ENCODE data around the gene MARCHF2.

MARCHF2 gene

DNA sequence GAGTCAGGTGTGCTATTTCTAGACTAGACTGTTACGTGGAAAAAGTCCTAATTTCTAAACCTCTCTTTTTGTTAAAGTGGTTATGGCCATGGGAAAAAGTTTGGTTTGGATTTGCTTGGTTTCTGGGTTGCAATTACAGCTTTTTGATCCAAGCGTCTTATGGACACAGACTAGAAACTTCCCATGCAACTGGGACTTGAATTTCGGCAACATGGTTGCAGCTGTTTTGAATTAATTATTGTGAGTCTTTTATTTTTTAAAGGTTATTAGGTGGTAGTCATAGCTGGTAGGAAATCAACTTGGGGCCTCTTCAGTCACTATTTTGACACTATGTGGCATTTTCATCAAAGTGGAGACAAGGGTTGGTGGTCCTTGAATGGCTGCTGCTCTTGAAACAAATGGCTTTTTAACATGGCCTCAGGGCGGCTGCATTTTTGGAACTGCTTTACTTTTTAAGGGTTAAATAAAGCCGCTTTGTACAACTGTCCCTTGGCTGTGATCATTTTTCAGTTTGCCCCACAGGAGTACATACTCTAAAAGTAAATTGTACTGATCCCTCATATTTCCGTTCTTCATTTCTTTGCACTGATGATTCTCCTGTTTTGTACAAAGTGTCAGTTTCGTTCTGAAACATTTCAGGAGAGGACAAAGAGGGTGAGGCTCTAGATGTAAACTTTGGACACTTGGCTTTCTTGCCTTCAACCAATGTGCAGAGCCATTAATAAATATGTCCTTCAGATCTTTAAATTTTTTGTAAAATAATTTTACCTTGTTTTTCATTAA lies 47.6 kb downstream of the MARCHF2 start:
- DNase-seq: no peak
- Histone ChIP-seq H3K36me3 (replicated peaks) (peaks cover 42% of the 10 kb centered on the region), H3K27me3 (replicated peaks) (no peaks in the 10 kb centered on the region), H3K4me3 (ENCODE audit: low read depth, low read length) (no peak overlapping the region), H3K27ac (peak overlapping the region; percentile 84)
- TF ChIP-seq, protein P1, sequence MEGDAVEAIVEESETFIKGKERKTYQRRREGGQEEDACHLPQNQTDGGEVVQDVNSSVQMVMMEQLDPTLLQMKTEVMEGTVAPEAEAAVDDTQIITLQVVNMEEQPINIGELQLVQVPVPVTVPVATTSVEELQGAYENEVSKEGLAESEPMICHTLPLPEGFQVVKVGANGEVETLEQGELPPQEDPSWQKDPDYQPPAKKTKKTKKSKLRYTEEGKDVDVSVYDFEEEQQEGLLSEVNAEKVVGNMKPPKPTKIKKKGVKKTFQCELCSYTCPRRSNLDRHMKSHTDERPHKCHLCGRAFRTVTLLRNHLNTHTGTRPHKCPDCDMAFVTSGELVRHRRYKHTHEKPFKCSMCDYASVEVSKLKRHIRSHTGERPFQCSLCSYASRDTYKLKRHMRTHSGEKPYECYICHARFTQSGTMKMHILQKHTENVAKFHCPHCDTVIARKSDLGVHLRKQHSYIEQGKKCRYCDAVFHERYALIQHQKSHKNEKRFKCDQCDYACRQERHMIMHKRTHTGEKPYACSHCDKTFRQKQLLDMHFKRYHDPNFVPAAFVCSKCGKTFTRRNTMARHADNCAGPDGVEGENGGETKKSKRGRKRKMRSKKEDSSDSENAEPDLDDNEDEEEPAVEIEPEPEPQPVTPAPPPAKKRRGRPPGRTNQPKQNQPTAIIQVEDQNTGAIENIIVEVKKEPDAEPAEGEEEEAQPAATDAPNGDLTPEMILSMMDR (IDR thresholded peaks at IDR 0.05; ENCODE audit: low read depth, low read length, missing control alignments): no peak
- in situ Hi-C loops (cut with HindIII; ENCODE audit: low pct_ligation_motif_present, low sequenced_read_pairs): no loop called here

DNA sequence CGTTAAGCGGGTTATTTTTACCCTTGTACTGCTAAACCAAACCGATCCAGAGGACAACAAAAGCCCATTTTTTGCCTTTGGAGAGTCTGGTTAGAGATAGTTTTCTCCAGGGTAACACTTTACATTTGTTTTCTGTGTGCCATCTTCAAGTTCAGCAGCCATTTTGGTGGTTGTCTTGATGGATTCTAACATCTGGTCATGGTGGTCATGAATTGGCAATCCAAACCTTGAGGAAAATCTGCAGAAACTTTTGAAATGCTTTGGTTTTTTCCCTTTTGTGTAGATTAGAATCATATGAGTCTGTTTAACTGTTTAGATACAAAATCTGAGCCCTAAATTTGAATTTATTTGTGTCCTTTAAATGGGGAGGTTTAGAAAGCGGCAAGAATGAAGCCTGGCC lies 48.3 kb downstream of the MARCHF2 start:
- no peak overlapping the region for H3K4me3 ChIP-seq (ENCODE audit: low read depth, low read length)
- in situ Hi-C loops (cut with HindIII; ENCODE audit: low pct_ligation_motif_present, low sequenced_read_pairs): no loop called here
- no peak for DNase-seq
- no peaks in the 10 kb centered on the region for H3K27me3 ChIP-seq (replicated peaks)
- TF ChIP-seq, protein P1 (IDR thresholded peaks at IDR 0.05; ENCODE audit: low read depth, low read length, missing control alignments): no peak
- H3K36me3 ChIP-seq (replicated peaks): peaks cover 46% of the 10 kb centered on the region
- no peak overlapping the region for H3K27ac ChIP-seq

DNA sequence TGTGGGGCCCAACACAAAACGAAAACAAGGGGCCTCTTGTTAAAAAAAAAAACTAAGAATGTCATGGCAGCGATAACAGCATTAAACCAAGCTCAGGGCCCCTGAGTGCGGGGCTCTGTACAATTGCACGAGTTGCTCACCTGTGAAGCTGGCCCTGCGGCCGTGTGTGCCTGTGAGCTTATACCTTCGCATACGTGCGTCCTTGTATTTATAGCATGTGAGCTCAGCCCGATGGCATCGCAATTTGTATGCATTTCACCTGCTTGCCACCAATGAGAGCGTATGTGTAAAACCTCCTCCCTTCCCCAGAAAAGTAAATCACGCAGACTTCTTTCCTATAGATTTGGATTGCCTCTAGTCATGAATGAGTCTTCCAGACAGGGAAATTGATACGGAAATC lies 48.8 kb downstream of the MARCHF2 start:
- TF ChIP-seq, protein P1 (IDR thresholded peaks at IDR 0.05; ENCODE audit: low read depth, low read length, missing control alignments): no peak
- Histone ChIP-seq H3K4me3 (ENCODE audit: low read depth, low read length) (no peak overlapping the region), H3K27ac (no peak overlapping the region), H3K27me3 (replicated peaks) (no peaks in the 10 kb centered on the region), H3K36me3 (replicated peaks) (peaks cover 47% of the 10 kb centered on the region)
- no peak for DNase-seq
- in situ Hi-C loops (cut with HindIII; ENCODE audit: low pct_ligation_motif_present, low sequenced_read_pairs): no loop called here

DNA sequence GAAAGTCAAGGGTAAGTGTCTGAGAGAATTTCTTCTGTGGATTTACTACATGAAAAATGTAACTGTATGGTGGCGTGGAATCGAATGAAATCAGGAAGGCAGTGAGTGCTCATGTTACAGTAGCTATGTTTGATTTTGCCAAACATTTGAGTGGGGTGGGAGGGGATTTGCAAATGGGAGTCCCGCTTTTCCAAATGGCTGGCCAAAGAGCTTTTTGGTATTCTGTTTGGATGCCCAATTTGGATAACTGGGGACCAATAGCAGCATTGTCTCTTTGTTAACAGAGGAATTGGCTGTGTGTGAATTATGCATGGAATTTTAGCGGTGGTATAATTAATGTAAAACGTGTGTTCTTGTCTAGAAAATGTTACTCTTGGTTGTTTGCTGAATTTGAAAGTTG lies 49.5 kb downstream of the MARCHF2 start:
- H3K4me3 ChIP-seq (ENCODE audit: low read depth, low read length): no peak overlapping the region
- TF ChIP-seq, protein P1 (IDR thresholded peaks at IDR 0.05; ENCODE audit: low read depth, low read length, missing control alignments): no peak
- H3K27me3 ChIP-seq (replicated peaks): no peaks in the 10 kb centered on the region
- DNase-seq: no peak
- H3K27ac ChIP-seq: no peak overlapping the region
- in situ Hi-C loops (cut with HindIII; ENCODE audit: low pct_ligation_motif_present, low sequenced_read_pairs): no loop called here
- peaks cover 50% of the 10 kb centered on the region for H3K36me3 ChIP-seq (replicated peaks)

DNA sequence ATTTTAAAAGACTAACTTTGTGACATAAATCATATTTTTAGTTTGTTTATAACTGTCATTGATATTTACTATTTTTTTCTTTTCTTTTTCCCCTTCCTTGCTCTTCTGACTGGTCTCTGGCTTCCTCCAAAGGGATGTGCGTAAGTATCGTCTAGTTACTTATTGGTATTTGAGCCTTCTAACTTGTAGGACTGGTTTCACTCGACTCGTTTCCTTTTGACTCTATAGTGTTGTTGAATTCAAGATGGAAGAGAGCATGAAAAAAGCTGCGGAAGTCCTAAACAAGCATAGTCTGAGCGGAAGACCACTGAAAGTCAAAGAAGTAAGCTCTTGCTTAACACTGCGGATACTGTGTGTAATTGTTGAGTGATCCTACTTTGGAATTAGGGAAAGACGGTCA lies 50.3 kb downstream of the MARCHF2 start:
- Histone ChIP-seq H3K36me3 (replicated peaks) (peaks cover 58% of the 10 kb centered on the region), H3K4me3 (ENCODE audit: low read depth, low read length) (no peak overlapping the region), H3K27me3 (replicated peaks) (no peaks in the 10 kb centered on the region), H3K27ac (no peak overlapping the region)
- DNase-seq: no peak
- TF ChIP-seq, protein P1 (IDR thresholded peaks at IDR 0.05; ENCODE audit: low read depth, low read length, missing control alignments): no peak
- in situ Hi-C loops (cut with HindIII; ENCODE audit: low pct_ligation_motif_present, low sequenced_read_pairs): no loop called here

DNA sequence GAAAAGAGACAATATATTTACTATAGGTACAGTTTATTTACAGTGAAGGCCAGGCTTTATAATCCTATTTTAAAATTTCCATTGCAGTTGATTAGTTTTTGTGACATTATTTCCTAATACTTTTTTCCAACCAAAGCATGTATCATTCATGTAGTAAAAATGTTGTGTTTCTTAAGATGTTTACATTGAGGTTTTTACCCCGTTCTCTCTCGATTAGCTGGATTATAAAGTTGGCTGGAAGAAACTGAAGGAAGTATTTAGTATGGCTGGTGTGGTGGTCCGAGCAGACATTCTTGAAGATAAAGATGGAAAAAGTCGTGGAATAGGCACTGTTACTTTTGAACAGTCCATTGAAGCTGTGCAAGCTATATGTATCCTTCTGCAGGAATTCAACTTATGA lies 52.9 kb downstream of the MARCHF2 start:
- DNase-seq: no peak
- TF ChIP-seq, protein P1 (IDR thresholded peaks at IDR 0.05; ENCODE audit: low read depth, low read length, missing control alignments): no peak
- Histone ChIP-seq H3K36me3 (replicated peaks) (peaks cover 84% of the 10 kb centered on the region), H3K27me3 (replicated peaks) (no peaks in the 10 kb centered on the region), H3K27ac (no peak overlapping the region), H3K4me3 (ENCODE audit: low read depth, low read length) (no peak overlapping the region)
- in situ Hi-C loops (cut with HindIII; ENCODE audit: low pct_ligation_motif_present, low sequenced_read_pairs): no loop called here
